OCI-LY1 (cell line): Measurements from ENCODE around the gene TFAP2E.

ENCODE experiments used
- CTCF ChIP-seq: fragments of 200-600 bp; sonication (generic), shearing (Covaris generic); IDR thresholded peaks from 2 replicates; pipeline ENCODE4 v1.5.1; 2017; ENCODE audit warnings: mild to moderate bottlenecking, antibody characterized with exemption, low read length, moderate library complexity, mixed read lengths
- EZH2 ChIP-seq: fragments of 200-600 bp; sonication (generic), shearing (Covaris generic); IDR thresholded peaks from 2 replicates; pipeline ENCODE4 v1.8.0; 2017; ENCODE audit warnings: borderline replicate concordance, mixed run types, mild to moderate bottlenecking, antibody characterized with exemption, low read length, moderate library complexity, mixed read lengths

GRCh38 chr1:35563166-35563565 is 9.9 kb upstream of the TFAP2E start:
- TF ChIP-seq CTCF (no peak), EZH2 (no peak)
